Measurements from ENCODE around the gene PLCG2. TPM values are rescaled to one million over a fixed set of nuclear protein-coding genes. Genes with fewer than 3 reads are reported as not detected.
A peak's percentile ranks its signal among the peaks of the same experiment; 100 is the strongest.
"Not testable (repeated sequence)": the region's sequence is repeated elsewhere in the genome, so short reads cannot be mapped to it uniquely, and the experiment has no call there.

Gene PLCG2
- polyA plus RNA-seq, 1 donor, result 64.1 TPM

DNA sequence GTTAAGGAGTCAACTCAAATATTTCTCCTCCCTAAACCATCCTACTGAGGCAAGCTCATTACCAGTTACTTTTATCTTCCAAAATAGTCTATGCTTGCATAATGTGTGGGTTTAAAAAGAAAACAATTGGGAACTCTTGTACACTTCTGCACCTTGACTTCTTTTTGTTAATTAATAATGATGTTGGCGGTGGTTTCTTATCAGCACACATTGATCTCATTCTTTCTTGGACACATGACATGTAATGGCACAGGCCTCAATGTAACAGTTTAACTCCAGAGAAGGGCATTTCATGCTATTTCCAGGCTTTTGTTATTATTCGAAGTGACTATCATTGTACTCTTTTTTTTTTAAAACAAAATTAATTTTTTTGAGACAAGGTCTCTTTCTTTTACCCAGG lies 7.8 kb downstream of the PLCG2 start:
- DNase-seq, result no peak

DNA sequence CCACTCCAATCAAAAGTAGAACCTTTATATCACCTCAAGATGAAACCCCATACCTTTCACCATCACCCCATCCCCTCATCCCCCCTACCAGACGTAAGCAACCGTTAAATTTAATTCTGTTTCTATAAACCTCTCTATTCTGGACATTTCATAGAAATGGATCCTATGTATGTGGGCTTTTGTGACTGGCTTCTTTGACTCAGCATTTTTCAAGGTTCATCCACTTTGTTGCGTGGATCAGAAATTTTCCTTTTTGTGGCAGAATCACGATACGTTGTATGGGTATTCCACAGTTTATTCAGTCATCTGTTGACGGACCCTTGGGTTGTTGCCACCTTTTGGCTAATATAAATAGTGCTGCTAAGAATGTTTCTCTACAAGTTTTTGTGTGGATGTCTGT lies 8.6 kb downstream of the PLCG2 start:
- DNase-seq, result no peak

DNA sequence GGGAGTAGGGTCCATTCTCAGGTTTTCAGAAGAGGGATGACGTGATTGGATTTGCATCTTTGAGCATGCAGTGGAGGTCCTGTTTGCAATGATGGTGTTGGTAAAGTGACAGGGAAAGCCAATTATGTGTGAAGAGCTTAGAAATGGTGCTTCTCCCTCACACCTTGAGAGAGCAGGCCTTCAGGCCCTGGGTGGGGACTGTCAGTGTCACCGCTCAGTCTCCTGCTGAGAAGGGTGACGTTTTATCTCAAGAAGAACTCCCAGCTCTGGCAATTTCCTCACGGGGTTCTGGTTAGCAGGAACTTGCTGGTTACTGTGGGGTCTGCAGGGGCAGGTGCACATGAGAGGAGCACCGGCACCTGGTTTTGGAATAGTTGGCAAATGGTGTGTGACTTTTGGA lies 11.2 kb downstream of the PLCG2 start:
- DNase-seq, result no peak

- peak; percentile 63 for DNase-seq
Measured at GRCh38 chr16:81790830-81791435, 11.8 kb downstream of the PLCG2 start.

DNA sequence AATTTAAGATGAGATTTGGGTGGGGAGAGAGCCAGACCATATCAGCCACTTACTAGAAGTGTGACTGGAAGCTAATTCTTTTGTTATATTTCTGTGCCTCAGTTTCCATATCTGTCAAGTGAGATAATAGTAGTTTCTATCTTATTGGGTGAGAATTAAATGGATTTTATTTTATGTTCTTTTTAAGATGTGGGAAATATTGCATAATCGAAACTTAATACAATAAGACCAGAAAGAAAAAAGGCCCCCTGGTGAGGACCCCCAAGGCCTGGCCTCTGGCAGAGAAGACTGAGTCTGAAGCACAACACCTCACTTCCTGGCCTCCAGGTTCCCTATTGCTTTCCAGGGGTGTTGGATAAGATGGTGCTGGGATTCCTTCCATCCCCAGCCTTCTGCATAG lies 13.7 kb downstream of the PLCG2 start:
- no peak for DNase-seq

DNA sequence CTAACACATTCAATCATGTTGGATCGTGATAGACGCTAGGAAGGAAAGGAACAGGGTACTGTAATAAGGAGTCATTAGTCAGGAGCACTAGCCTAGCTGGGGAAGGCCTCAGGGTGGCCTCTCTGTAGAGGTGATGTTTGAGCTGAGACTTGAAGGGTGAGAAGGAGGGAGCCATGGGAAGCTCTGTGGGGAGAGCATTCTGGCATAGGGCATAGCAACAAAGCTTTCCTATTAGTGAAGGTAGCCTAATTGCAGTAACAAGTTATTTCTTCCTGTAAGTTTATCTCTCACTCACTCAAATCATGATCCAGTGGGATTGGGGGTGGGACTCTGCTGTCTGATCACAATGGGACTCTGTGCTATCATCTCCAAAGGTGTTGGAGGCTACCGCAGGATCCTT lies 16.1 kb downstream of the PLCG2 start:
- no peak for DNase-seq

- DNase-seq, result no peak
Measured at GRCh38 chr16:81796035-81796434, 16.9 kb downstream of the PLCG2 start.

DNA sequence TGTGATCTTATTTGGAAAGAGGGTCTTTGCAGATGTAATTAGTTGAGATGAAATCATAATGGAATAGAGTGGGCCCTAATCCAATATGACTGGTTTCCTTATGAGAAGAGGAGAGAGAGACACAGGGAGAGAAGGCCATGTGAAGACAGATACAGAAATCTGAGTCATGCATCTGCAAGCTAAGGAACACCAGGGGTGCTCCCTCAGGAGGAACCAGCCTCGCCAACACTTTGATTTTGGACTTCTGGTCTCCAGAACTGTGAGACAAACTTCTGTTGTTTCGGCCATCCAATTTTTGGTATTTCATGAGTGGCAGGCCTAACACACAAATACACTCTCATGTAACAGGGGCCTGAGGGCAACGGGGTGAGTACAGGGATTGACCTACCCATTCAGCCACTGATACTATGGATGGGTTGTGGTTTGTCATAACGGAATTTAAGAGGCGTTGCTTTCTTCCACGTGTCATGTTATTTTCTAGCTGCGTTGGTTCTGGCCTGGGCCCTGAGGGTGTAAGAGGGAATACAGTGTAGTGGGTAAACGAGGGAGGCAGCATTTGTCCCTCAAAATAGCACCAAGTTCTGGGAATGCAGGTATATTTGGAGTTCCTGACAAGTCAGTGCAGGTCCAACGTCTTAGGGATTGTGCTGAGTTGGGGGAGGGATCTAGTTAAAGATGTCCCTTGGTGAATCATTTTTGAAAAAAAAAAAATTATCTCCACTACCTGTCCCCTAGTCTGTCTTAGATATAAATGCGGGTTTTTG lies 17.7 kb downstream of the PLCG2 start:
- no peak for DNase-seq

DNA sequence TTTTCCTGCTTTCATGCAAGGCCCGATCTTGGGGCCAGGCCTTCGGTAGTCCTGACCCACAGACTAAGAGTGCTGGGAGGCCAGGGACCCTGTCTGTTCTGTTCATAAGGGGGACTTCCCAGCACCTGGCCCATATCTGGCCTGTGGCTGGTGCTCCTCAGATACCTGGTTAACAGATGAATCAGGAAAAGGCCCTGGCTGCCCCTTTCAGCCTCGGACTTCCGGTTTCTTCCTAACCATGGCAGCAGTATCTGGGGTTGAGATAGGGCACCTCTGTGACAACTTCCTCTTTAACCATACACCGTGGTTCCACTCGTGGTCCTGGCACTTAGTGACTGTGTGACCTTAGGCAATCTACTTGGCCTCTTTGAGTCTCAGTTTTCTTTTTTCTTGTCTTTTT lies 18.4 kb downstream of the PLCG2 start:
- no peak for DNase-seq

GRCh38 chr16:81798311-81799137 lies 19.4 kb downstream of the PLCG2 start:
- no peak for DNase-seq

DNA sequence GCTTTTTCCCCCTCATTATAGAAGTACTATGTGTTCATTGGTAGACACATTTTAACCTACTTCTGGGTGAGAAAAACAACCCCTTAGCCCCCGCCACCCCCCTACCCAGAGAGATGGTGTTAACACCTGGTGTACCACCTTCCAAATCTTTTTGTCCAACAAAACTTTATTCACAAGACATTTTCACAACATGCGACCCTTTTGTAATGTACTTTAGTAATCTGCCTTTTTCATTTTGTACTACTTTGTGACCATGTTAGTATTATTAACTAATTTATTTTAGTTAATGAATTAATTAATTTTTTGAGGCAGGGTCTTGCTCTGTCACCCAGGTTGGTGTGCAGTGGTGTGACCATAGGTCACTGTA lies 20.0 kb downstream of the PLCG2 start:
- DNase-seq, result no peak

GRCh38 chr16:81801724-81802123 lies 22.6 kb downstream of the PLCG2 start:
- not testable (repeated sequence) for DNase-seq

DNA sequence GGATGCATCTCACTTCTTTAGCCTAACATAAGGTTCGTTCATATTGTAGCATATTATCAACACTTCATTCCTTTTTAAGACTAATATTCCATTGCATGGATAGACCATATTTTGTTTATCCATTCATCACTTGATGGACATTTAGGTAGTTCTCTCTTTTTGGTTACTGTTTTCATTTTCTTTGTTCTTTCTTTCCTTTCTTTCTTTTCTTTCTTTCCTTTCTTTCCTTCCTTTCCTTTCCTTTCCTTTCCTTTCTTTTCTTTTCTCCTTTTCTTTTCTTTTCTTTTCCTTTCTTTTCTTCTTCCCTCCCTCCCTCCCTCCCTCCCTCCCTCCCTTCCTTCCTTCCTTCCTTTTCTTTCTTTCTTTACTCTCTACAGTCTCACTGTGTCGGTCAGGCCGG lies 24.2 kb downstream of the PLCG2 start:
- DNase-seq, result no peak

GRCh38 chr16:81804134-81804610 lies 25.1 kb downstream of the PLCG2 start:
- no peak for DNase-seq

- no peak for DNase-seq
Measured at GRCh38 chr16:81806696-81807095, 27.6 kb downstream of the PLCG2 start.

GRCh38 chr16:81807767-81808358 lies 28.8 kb downstream of the PLCG2 start:
- no peak for DNase-seq

- DNase-seq, result no peak
Measured at GRCh38 chr16:81808933-81809480, 29.9 kb downstream of the PLCG2 start.

DNA sequence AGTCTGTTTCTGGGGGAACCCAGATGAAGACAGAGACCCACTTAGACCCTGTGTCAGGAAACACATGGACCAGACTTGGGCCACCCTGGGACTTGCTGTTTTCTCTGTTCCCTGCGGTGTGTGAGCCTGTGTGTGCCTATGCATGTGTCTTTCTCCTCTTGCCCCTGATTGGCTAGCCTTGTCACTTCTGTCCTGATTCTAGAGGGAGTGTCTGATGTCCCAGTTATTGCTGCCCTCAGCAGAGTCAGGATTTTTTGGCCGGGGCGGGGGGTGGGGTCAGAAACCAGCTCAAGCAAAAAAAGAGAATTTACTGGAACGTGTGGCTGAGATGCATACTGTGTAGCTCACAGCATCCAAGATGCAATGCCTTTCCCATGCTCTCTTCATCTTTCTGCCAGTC lies 30.5 kb downstream of the PLCG2 start:
- DNase-seq, result no peak

DNA sequence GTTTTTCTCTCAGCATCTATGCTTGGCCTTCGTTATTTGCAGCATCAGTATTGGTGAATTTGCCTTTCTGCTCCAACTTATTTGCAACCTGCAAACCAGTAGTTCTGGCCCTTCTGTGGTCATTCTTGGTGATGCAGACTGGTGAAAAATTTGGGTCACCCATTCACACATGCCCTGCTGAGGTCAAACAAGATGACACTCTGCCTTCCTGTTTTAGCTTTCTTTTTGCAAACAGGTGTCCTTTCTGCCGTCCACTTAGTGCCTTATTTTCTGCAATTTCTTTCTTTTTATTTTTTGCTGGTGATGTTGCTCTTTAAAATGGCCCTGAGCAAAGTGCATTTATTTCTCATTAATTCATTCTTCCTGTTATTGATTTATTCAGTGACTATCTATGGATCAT lies 31.3 kb downstream of the PLCG2 start:
- DNase-seq, result no peak

DNA sequence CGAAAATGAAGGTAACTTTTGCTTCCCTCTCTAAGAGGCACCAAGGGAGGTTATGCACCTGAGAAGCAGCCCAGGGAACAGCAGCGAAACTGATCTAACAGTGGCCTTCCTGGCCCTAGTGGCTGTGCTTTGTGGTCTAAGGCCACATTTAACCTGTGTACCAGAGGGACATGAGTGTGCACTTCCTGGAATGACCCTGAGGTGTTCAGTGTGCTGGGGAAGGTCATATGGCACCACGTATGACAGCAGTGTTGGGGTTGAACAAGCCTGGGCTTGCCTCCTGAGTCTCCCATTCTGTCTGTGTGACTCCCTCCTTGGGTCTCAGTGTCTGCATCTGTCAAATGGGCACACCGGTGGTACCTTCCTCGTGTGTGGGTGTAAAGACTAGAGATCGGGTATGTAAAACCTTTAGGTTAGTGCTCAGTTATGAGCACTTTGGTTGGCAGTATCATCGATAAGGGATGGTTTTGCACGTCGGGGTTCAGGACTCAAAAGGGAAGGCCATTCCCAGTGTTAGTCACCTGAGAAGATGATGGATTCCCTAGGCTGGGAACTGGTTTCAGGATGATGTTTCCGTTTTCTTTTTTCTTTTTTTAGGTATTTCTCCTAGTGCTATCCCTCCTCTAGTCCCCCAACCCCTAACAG lies 31.9 kb downstream of the PLCG2 start:
- no peak for DNase-seq

DNA sequence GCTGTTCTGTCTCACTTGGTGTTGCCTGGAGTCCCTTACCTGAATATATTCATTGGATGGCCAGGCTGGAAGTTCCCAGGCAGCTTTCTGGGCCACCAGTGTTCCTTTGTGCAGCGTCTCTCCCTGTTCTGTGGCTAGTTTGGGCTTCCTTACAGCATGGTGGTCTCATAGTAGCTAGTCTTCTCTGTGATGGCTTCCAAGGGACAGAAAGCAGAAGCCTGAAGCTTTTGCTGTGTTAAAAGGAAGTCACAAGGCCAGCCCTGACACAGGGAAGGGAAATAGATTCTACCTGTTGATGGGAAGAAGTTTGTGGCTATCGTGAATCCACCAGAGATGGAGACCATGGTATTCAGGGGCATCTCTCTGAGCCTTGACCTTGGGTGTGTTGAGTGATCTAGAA lies 34.6 kb downstream of the PLCG2 start:
- DNase-seq, result no peak

Measured in left kidney (tissue), 2 donors.